Ureter (tissue), 1 donor: ENCODE data around the gene ARAP3. TPM values are rescaled to one million over a fixed set of nuclear protein-coding genes. Genes with fewer than 3 reads are reported as not detected.
A peak's percentile ranks its signal among the peaks of the same experiment; 100 is the strongest.

Source experiments
- DNase-seq: peaks from one replicate; pipeline ENCODE4 v3.0.0-alpha.2; 2020; ENCODE audit warnings: low spot score
- total RNA-seq: library from RNA; stranded (reverse); gene quantifications from one replicate; pipeline ENCODE4 v1.2.4, GENCODE V29; 2023
- donor health status: DM: yes; HTN: yes; CAD: no.

ARAP3 gene
- total RNA-seq, 1 donor from 2014 or later = 39.2 TPM

- DNase-seq = no peak
These were observed 34.8 kb downstream of the ARAP3 start for GRCh38 chr5:141647242-141647641.

- DNase-seq = no peak
These were observed 36.0 kb downstream of the ARAP3 start for GRCh38 chr5:141646026-141646425.

- no peak for DNase-seq
These were observed 40.3 kb downstream of the ARAP3 start for GRCh38 chr5:141641634-141642267.

DNA sequence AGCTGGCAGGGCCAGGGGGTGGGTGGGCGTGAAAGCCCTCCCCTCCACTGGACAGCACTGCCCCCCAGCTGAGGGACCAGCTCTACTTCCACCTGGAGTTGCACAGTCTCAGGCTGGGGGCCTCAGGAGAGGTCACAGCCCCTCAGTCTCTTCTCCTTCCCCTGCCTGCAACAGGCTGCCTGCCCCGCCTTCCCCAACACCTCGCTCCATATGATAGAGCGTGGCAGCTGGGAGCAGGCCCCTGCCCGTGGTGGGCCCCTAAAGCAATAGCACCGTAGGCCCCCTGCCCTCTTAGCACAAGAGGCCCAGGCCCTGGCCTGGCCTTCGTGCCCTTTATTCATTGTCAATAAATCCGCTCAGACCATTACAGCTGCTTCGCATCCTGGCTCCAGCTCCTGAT lies 41.3 kb downstream of the ARAP3 start:
- DNase-seq = no peak

- DNase-seq = no peak
These were observed 42.0 kb downstream of the ARAP3 start for GRCh38 chr5:141640051-141640415.

DNA sequence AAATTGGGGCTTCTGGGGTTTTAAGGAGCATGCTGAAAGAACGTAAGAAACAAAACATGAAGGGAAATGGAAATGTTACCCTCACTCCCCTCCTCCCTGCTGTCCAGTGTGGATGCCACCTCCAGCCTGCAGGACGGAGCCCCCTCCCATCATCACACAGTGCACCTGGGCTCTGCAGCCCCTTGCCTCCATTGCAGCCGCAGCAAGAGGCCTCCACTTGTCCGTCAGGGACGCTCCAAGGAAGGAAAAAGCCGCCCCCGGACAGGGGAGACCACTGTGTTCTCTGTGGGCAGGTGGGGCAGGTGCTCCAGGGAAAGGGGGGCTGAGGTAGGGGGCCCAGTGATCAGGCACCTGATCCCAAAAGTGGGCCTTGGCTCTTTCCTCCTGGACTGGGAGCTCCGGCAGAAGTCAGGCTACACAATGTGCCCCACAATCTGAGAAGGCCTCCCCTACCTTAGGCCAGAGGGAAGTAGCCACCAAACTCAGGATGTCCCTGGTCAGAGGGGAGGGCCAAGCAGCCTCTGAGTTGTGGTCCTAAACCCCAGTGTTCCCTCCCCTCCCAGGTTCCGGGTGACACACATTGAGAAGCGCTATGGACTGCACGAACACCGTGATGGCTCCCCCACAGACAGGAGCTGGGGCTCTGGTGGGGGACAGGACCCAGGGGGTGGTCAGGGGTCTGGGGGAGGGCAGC lies 42.5 kb downstream of the ARAP3 start:
- DNase-seq = no peak

- no peak for DNase-seq
These were observed 43.3 kb downstream of the ARAP3 start for GRCh38 chr5:141638771-141639170.

DNA sequence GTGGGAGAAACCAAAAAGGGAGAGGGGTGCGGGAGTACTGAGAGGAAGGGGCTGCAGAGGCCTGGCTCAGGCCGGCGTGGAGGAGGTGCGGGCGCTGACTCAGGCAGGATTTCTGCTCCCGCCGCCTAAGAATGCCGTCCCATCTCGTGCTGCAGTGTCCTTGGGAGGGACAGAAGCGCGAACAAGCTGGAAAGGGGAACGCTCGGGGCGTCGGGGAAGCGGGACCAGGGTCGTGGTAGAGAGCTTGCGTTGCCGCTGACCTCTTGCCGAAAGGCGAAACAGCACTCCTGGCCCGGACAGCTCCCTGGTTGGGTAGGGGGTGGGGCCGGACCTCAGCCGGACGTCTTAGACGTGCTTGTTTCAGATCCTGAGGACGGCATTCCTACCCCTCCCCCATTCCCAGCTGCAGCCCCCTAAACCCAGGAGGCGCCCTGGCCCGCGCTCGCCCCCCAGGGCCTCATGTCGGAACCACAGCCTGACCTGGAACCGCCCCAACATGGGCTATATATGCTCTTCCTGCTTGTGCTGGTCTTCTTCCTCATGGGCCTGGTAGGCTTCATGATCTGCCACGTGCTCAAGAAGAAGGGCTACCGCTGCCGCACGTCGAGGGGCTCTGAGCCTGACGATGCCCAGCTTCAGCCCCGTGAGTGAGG lies 44.1 kb downstream of the ARAP3 start:
- peak; percentile 69 for DNase-seq

GRCh38 chr5:141637123-141637766 lies 44.8 kb downstream of the ARAP3 start:
- DNase-seq = peak; percentile 44

- DNase-seq = peak; percentile 97
These were observed 45.5 kb downstream of the ARAP3 start, which contains the start of the genes HDAC3 and RELL2 for GRCh38 chr5:141636413-141637122. HDAC3 (minus strand) TSS chr5:141636849; CDS start chr5:141636790, 59 bp downstream. RELL2 (plus strand) TSS chr5:141636997; CDS start chr5:141638226, 1,229 bp downstream.

- no peak for DNase-seq
These were observed 46.0 kb downstream of the ARAP3 start for GRCh38 chr5:141636106-141636412.

- DNase-seq = no peak
These were observed 46.4 kb downstream of the ARAP3 start for GRCh38 chr5:141635646-141636045.

DNA sequence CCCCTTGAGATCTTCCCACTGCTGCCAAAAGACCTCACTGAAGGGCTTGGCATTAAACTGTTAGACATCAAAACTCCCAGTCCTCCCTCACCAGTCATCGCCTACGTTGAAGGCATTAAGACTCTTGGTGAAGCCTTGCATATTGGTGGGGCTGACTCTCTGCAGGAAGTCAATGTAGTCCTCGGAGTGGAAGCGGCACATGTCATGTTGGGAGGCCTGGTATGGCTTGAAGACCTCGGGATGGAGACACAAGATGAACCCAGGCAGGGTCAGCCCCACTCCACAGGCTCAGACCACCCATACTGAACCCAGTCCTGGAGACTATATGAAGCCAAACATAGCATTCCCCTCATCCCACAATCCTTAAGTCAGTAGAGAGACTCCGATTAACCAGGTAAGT lies 47.3 kb downstream of the ARAP3 start:
- DNase-seq = no peak

DNA sequence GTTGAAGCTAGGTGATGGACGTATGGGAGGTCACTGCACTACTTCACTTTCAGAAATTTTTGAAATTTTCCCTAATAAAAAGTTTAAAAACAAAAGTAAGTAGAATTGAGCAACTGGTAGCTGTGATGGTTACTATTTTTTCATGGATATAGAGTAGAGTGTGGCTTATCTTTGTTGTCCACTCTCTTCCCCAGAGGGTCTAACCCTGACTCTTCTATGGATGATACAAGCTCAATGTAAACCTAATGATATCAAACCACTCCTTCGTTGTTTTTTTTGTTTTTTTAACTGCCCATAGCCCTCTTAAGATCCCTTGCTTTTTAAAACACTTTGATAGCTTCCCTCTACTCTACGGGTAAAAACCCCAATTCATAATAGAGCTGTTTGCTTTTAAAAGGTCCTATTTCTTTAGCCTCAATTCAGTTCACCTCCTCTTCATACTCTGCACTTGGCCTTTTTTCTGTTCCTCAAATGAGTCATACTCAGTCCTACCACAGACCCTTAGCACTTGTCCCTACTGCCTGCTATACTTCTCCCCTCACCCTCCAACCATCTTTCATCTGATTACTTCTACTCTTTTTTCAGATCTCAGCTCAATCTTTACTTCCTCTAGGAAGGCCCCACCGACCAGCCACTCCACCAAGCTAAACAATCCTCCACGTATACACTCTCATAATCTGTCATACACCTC lies 48.0 kb downstream of the ARAP3 start:
- DNase-seq = no peak

GRCh38 chr5:141632650-141633049 lies 49.4 kb downstream of the ARAP3 start:
- no peak for DNase-seq

- DNase-seq = no peak
These were observed 51.4 kb downstream of the ARAP3 start for GRCh38 chr5:141630570-141631140.

- DNase-seq = no peak
These were observed 53.7 kb downstream of the ARAP3 start for GRCh38 chr5:141628175-141628788.

DNA sequence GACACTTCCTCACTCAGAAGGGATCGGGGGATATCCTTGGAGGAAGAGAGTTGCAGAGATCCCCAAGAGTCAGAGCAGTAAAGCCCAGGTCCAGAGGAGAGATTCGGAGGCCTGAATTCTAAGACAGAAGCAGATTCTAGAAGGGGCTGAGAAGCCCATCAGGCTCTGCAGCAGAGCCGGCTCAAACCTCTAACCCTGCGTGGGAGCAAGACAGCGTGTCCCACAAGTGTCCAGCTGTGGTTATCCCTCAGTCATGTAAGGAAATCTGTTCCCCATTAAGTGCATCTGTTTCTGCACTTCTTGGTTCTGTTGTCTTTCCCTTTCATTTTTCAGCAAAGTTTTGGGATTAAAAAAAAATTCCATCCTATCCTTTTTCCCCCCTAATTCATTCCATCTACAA lies 58.4 kb downstream of the ARAP3 start:
- DNase-seq = no peak

DNA sequence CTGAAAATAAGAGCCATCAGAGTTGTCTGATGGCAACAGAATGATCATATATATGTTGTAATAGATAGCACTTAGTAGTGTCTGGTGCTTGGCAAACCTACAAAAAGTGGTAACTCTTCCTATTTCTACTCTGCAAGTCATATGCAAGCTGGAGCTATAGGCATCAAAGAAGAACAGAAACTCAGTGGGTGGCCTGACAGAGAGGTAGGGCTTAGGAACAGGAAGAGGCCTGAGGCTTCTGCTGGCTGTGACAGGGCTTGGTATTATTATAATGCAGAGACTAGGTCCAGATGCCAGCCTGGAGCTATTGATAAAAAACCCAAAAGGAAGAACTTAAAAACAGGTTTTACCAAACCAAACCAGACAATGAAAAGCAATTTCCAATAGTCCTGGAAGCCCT lies 58.8 kb downstream of the ARAP3 start:
- DNase-seq = no peak

- peak; percentile 97 for DNase-seq
These were observed 63.1 kb downstream of the ARAP3 start, which contains the start of gene DIAPH1 for GRCh38 chr5:141618804-141619554. DIAPH1 (minus strand) TSS chr5:141619000; CDS start chr5:141618914, 86 bp downstream.
